GM12878 (cell line): ENCODE results near the gene UBE2O. TPM values are rescaled to one million over a fixed set of nuclear protein-coding genes. Genes with fewer than 3 reads are reported as not detected.

Source experiments
- ATAC-seq: fragments of 200-7000 bp; cut with Tn5 transposase; 3 replicates; pipeline ENCODE4 v1.9.1; 2020; ENCODE audit warnings: mild to moderate bottlenecking, moderate library complexity
- BruUV-seq: library from RNA; stranded (reverse); fragments of 400-500 nt; replicated peaks from 2 replicates; lab custom pipeline; 2021; lab: Mats Ljungman, UMichigan
- CTCF ChIA-PET: fragments of 300-600 bp; sonication (Branson Sonifier 250); formaldehyde crosslinking; extraction: SDS; loops from one replicate; lab custom pipeline; 2021; ENCODE audit warnings: inconsistent platforms; lab: Yijun Ruan, JAX
- POLR2A ChIA-PET: fragments of 350-600 bp; formaldehyde crosslinking; extraction: SDS; loops from one replicate; lab custom pipeline; 2021; ENCODE audit warnings: inconsistent platforms; lab: Charles Lee
- RAD21 ChIA-PET: fragments of 300-600 bp; sonication (Branson Sonifier 250); formaldehyde crosslinking; loops from one replicate; lab custom pipeline; 2023; ENCODE audit warnings: antibody characterized with exemption; ENCODE audit not compliant: unreplicated experiment; lab: Charles Lee
- SMC1A ChIA-PET: fragments of 300-600 bp; sonication (Branson Sonifier 250); formaldehyde crosslinking; loops from one replicate; lab custom pipeline; 2023; ENCODE audit not compliant: unreplicated experiment, uncharacterized antibody; lab: Charles Lee
- DNase-seq: peaks from one replicate; pipeline ENCODE4 v3.0.0-alpha.2; 2011; ENCODE audit warnings: low read depth, low spot score
- FAIRE-seq: peaks from 3 replicates; lab custom pipeline; 2011; peaks lifted over from hg19 to GRCh38; lab: Jason Lieb, UNC
- H2AFZ ChIP-seq: 2 replicates; pipeline ENCODE4 v1.6.0; 2011; ENCODE audit warnings: low read depth, low read length, control low read depth; ENCODE audit not compliant: control insufficient read depth
- H3K27ac ChIP-seq: 2 replicates; pipeline ENCODE4 v1.5.1; 2011; ENCODE audit warnings: control low read depth; ENCODE audit not compliant: control insufficient read depth, insufficient read depth
- H3K27me3 ChIP-seq, 2 experiments: replicated peaks in 1 of 2; 2 replicates each; pipeline versions ENCODE4 v1.6.0 to v1.6.1; 2011; ENCODE audit warnings: low read length in 1 of 2; ENCODE audit not compliant: control insufficient read depth in 2 of 2, insufficient read depth in 2 of 2
- H3K36me3 ChIP-seq, 2 experiments: 2 replicates each; pipeline ENCODE4 v1.5.1; 2011; ENCODE audit warnings: low read length in 1 of 2; ENCODE audit not compliant: control insufficient read depth in 2 of 2, insufficient read depth in 2 of 2
- H3K4me1 ChIP-seq: 2 replicates; pipeline ENCODE4 v1.6.1; 2011; ENCODE audit warnings: mild to moderate bottlenecking, low read length, moderate library complexity, mixed read lengths; ENCODE audit not compliant: control insufficient read depth, insufficient read depth
- H3K4me2 ChIP-seq: 2 replicates; pipeline ENCODE4 v1.6.0; 2011; ENCODE audit warnings: control low read depth; ENCODE audit not compliant: control insufficient read depth, insufficient read depth
- H3K4me3 ChIP-seq: fragments of 200-600 bp; sonication (generic); 2 replicates; pipeline ENCODE4 v1.5.1; 2016
- H3K79me2 ChIP-seq: 2 replicates; pipeline ENCODE4 v1.6.0; 2011; ENCODE audit warnings: low read length; ENCODE audit not compliant: control insufficient read depth, insufficient read depth
- H3K9ac ChIP-seq: 2 replicates; pipeline ENCODE4 v1.8.0; 2011; ENCODE audit warnings: low read length, control low read depth, mixed read lengths; ENCODE audit not compliant: control insufficient read depth, insufficient read depth
- H3K9me3 ChIP-seq: replicated peaks from 3 replicates; pipeline ENCODE4 v1.5.1; 2011; ENCODE audit warnings: mild to moderate bottlenecking, low read length; ENCODE audit not compliant: control insufficient read depth, insufficient read depth
- H4K20me1 ChIP-seq: 2 replicates; pipeline ENCODE4 v1.6.0; 2011; ENCODE audit not compliant: control insufficient read depth, insufficient read depth
- CBX3 ChIP-seq: fragments of 200-600 bp; sonication (generic); IDR thresholded peaks from 2 replicates; pipeline ENCODE4 v1.6.1; 2016; ENCODE audit warnings: low read depth, borderline replicate concordance
- CHD2 ChIP-seq: IDR thresholded peaks from 2 replicates; pipeline ENCODE4 v1.6.1; 2011; ENCODE audit warnings: low read depth, low read length, improper control_type of control experiment, borderline replicate concordance
- GABPA ChIP-seq: IDR thresholded peaks from 2 replicates; pipeline ENCODE4 v1.6.1; 2014; ENCODE audit warnings: antibody characterized with exemption, low read depth, mild to moderate bottlenecking, inconsistent platforms
- HSF1 ChIP-seq: fragments of 150-350 bp; IDR thresholded peaks from 2 replicates; pipeline ENCODE4 v1.6.1; 2014; ENCODE audit warnings: mild to moderate bottlenecking, low read depth, low read length
- LARP7 ChIP-seq: fragments of 450-650 bp; IDR thresholded peaks from 2 replicates; pipeline ENCODE4 v1.6.1; 2017; ENCODE audit warnings: mild to moderate bottlenecking
- MEF2B ChIP-seq: fragments of 450-650 bp; IDR thresholded peaks from 2 replicates; pipeline ENCODE4 v1.6.1; 2018; ENCODE audit warnings: mild to moderate bottlenecking, moderate library complexity; ENCODE audit not compliant: partially characterized antibody, poor library complexity, severe bottlenecking
- MYB ChIP-seq: fragments of 150-350 bp; IDR thresholded peaks from 2 replicates; pipeline ENCODE4 v1.6.1; 2014; ENCODE audit warnings: mild to moderate bottlenecking, low read depth, low read length, borderline replicate concordance
- NBN ChIP-seq: fragments of 450-650 bp; IDR thresholded peaks from 2 replicates; pipeline ENCODE4 v1.6.1; 2016
- NFIC ChIP-seq: IDR thresholded peaks from 2 replicates; pipeline ENCODE4 v1.6.1; 2012; ENCODE audit warnings: low read depth, mild to moderate bottlenecking, inconsistent platforms, low read length, moderate library complexity
- NFXL1 ChIP-seq: fragments of 450-650 bp; IDR thresholded peaks from 2 replicates; pipeline ENCODE4 v1.6.1; 2017; ENCODE audit warnings: antibody characterized with exemption, mild to moderate bottlenecking, borderline replicate concordance
- NR2C2 ChIP-seq: IDR thresholded peaks from 2 replicates; pipeline ENCODE4 v1.6.1; 2011; ENCODE audit warnings: borderline replicate concordance, low read depth; ENCODE audit not compliant: control insufficient read depth, insufficient read length
- POLR2A ChIP-seq: IDR thresholded peaks from 2 replicates; pipeline ENCODE4 v1.6.1; 2011; ENCODE audit warnings: low read depth, mild to moderate bottlenecking, low read length
- SIN3A ChIP-seq: IDR thresholded peaks from 2 replicates; pipeline ENCODE4 v1.6.1; 2012; ENCODE audit warnings: low read depth, low read length, improper control_type of control experiment
- SMAD5 ChIP-seq: IDR thresholded peaks from 2 replicates; pipeline ENCODE4 v1.6.1; 2016; ENCODE audit warnings: antibody characterized with exemption, low read depth
- ZBED1 ChIP-seq: IDR thresholded peaks from 2 replicates; pipeline ENCODE4 v1.6.1; 2016; ENCODE audit warnings: borderline replicate concordance
- WGBS: methylation state at CpG from one replicate; pipeline ENCODE4 v1.1.6; 2016; ENCODE audit warnings: low lambda C conversion rate; ENCODE audit not compliant: insufficient replicate concordance, insufficient coverage; ENCODE audit errors: missing lambda C conversion rate; 5-methylcytosine and 5-hydroxymethylcytosine counted together
- in situ Hi-C: fragments of 300-500 bp; cut with MboI; formaldehyde crosslinking; loops from 9 replicates; pipeline ENCODE4 v1.14.3; 2018; ENCODE audit warnings: mixed read lengths
- intact Hi-C: fragments of 100-400 bp; cut with micrococcal nuclease; formaldehyde crosslinking; loops from one replicate; pipeline ENCODE4 v1.14.2; 2022; ENCODE audit not compliant: unreplicated experiment
- polyA plus RNA-seq, 11 experiments: library from polyadenylated mRNA; depleted of rRNA in 4 of 11; unstranded in 6 of 11; stranded (reverse) in 5 of 11; fragments of >200 nt; fragmentation: Nextera tagmentation in 4 of 11; fragmentation: Illumina TruSeq in 1 of 11; extraction: Ambion mirVana in 4 of 11; extraction: Trizol in 1 of 11; gene quantifications; 1 replicate in 1 of 11; 2 replicates in 10 of 11; pipeline versions ENCODE4 v1.2.1 to v1.2.3, GENCODE V29; 2011 to 2016; ENCODE audit warnings: inconsistent platforms in 2 of 11, missing spikeins in 2 of 11, low read depth in 1 of 11
- total RNA-seq, 4 experiments: library from RNA; depleted of rRNA in 3 of 4; stranded (reverse); fragments of >200 nt in 3 of 4; fragmentation: Illumina TruSeq in 1 of 4; extraction: Trizol in 1 of 4; gene quantifications; 2 replicates each; pipeline versions ENCODE4 v1.2.1 to v1.2.3, GENCODE V29; 2013 to 2021

UBE2O gene
- total and polyA plus RNA-seq, 10 of the 15 experiments (the other 5 are each of a cell fraction or from before 2014, with no cell fraction given), result 2.1 to 39.0 (median 14.1) TPM

DNA sequence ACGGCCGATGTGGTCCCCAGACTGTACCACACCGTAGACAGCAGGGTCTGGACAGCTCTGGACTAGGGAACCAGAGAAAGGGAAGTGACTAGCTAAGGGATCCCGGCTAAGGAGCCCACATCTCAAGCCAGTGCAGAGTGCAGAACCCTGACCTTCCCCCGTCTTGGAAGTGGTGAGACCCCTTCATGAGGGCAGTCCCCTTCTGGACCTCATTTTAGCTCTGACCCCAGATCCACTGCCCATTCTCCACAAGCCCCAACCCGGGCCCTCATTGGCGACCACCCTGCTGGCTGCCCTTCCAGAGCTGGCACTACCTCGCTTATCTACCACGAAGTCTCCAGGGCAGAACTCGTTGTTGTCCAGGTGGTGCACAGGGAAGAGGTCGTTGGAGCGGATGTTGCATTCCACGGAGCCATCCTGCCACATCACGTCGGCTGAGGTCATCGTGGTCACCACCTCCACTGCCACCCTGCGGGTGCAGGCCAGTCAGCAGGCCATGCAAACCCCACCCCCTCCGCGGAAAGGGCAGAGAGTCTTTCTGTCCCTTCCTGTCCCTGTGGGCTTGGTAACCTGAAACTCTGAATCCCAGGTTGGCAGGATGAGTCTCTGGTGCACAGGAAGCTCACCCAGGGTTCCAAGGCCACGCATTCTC lies 54.3 kb downstream of the UBE2O start:
- in situ Hi-C loops, result loop anchor here (5.0 kb wide), 1 partner anchor 96 kb away; no protein-coding TSS in a partner anchor
- FAIRE-seq (no peak), ATAC-seq (peak; percentile 44), DNase-seq (no peak)
- Histone ChIP-seq H3K9me3 (no peaks in the 10 kb centered on the region), H3K79me2 (no peaks in the 10 kb centered on the region), H3K4me2 (no peak overlapping the region), H3K4me3 (no peak overlapping the region), H3K4me1 (no peaks in the 10 kb centered on the region), H4K20me1 (no peaks in the 10 kb centered on the region), H2AFZ (no peak overlapping the region), H3K27ac (no peak overlapping the region), H3K36me3 (peaks cover 31 to 56% of the 10 kb centered on the region in 2 experiments), H3K27me3 (no peaks in the 10 kb centered on the region), H3K9ac (no peak overlapping the region)
- ChIA-PET SMC1A (interaction anchor here (0.8 to 3.6 kb wide), 16 partner anchors 10 to 106 kb away, joined by 3 to 31 read pairs (median 5); no protein-coding TSS in a partner anchor), RAD21 (interaction anchor here (0.7 to 4.3 kb wide), 17 partner anchors 9 to 356 kb away, joined by 3 to 37 read pairs (median 4); partner anchors contain the start of genes PRPSAP1 and SPHK1), POLR2A (no interaction called here), CTCF (interaction anchor here (0.7 to 5.3 kb wide), 51 partner anchors 7 to 388 kb away, joined by 3 to 135 read pairs (median 6); partner anchors contain the start of genes AANAT, PRPSAP1, QRICH2 and SPHK1)
- intact Hi-C loops, result loop anchor here (1.0 kb wide), 1 partner anchor 95 kb away; no protein-coding TSS in a partner anchor
- WGBS, result 75% methylated on average over 20 of the region's 20 CpGs
- TF ChIP-seq SIN3A (no peak), NFIC (no peak), CHD2 (no peak), GABPA (no peak), NR2C2 (no peak), MYB (no peak), NFXL1 (no peak), POLR2A (no peak), ZBED1 (no peak), LARP7 (no peak), SMAD5 (no peak), NBN (no peak), HSF1 (no peak), CBX3 (no peak), MEF2B (no peak)
- no TSS peak for BruUV-seq
